Mammary epithelial cell (primary cell): ENCODE results near the gene PLAAT2.
"Not testable (repeated sequence)": the region's sequence is repeated elsewhere in the genome, so short reads cannot be mapped to it uniquely, and the experiment has no call there.

Experiments
- CTCF ChIP-seq, 2 donors: IDR thresholded peaks in 1 of 2; conservative IDR thresholded peaks in 1 of 2; 2 replicates each; pipeline ENCODE4 v1.5.1; 2011 to 2012; ENCODE audit warnings: inconsistent platforms in 2 of 2, low read length in 2 of 2, mild to moderate bottlenecking in 2 of 2, control low read depth in 1 of 2, low read depth in 1 of 2; ENCODE audit not compliant: insufficient read depth in 1 of 2; ENCODE audit errors: extremely low read depth in 1 of 2
- EZH2 ChIP-seq: IDR thresholded peaks from 2 replicates; pipeline ENCODE4 v1.6.1; 2012; ENCODE audit warnings: low read length, inconsistent platforms, borderline replicate concordance

GRCh38 chr11:63528156-63528555, 35.0 kb downstream of the PLAAT2 start:
- TF ChIP-seq CTCF (conservative IDR thresholded peaks at IDR 0.05 in 1 of 2, IDR thresholded peaks at IDR 0.05 in 1 of 2; ENCODE audit: extremely low read depth in 1 of 2, insufficient read depth in 1 of 2, low read depth in 1 of 2, low read length in 2 of 2); EZH2: not testable (repeated sequence)
